NCI-H748 (cell line): ENCODE data around the gene CCDC110.

Source experiments
- DNase-seq: peaks from one replicate; lab custom pipeline; 2025; ENCODE audit not compliant: unreplicated experiment; lab: John Stamatoyannopoulos, UW

CCDC110 gene

DNA sequence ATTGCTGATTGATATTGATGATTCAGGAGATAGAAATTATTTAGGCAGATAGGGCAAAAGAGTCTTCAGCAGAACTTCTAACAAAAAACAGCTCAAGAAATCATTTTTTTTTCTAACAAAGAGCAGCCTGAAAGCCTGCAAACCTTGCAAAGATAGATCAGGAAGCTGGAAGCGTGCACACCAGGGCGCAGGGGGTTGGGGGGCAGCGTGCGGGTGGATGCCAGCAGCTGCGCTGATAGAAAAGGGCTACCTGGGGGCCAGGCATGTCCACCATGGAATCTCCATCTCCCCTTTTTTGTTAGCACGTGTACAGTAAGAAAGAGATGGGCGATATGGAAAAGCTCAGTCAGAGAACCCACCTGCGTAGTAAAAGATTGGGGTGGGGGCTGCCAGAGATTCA lies 1.7 kb upstream of the CCDC110 start:
- DNase-seq = no peak

DNA sequence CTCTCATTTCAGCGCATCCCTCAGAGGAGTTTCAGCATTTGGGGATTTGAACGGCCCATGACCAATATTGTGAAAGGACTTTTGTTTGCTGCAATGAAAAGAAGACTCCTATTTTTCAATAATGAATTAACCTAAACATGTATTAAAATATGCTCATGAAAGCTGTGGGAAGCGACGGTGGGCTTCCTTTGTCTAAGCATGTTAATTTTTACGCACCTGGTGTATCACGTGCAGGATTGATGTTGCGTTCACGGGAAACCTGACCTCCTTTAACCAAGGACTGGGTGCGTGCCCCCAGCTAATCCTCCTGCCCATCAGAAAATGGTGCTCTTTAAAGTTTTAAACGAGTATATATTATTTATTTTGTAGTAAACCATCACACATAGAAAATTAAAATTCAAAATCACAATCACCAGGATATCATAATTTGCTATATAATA lies 590 bp upstream of the CCDC110 start:
- DNase-seq = peak; percentile 42

DNA sequence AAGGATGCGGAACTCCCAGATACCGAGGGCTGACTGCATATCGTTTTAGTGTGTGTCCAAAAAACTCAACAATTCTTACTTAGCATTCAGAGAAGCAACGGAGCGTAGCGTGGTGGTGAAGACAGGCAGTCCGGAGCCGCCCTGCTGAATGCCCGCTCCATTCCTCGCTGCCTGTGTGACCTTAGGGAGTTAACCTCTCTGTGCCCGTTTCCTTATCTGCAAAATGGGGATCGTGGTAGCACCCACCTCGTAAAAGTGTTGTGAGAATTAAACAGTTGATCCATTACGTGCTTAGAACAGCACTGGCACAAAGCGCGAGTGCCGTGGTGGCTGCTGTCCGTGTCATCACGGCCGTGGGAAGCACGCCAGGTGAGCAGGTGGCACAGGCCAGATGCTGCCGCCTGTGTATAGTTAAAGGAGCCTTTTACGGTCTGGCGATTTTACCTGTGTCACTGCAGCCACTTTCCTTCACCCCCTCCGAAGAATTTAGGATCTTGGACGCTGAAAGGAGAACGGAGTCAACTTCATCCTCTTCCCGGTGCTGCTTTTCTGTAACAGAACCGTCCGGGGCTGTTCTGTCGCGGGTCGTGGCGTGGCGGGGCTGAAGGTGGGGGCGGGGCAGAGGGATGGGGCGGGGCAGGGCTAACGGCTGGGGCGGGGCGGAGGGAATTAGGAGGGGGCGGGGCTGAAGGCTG lies 885 bp downstream of the CCDC110 start:
- peak; percentile 69 for DNase-seq

DNA sequence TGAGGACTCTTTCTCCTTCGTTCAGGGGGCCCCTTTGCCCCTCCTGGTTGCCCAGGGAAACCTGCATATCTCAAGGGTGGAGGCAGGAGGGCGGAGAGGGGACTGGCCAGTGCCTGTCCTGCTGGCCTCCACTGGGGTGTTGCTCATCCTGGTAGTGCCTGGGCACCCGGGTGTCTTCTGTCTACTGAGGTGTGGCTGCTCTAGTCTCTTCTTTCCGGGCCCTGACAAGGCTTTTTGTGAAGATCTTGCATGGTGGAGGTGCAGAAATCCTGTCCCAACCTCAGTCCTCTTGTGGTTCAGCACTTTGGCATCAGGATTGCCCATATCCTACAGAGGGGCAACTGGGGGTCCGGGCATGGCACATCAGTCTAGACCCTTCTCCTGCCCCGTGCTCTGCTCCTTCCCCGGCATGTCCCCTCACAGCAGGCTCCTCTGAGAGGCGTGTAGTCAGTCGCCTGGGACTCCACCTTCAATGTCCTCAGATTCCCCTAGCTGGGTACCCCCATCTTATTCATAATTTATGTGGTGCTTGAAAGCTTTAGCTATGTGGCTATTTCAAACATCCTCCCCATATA lies 1.9 kb downstream of the CCDC110 start:
- DNase-seq = no peak

DNA sequence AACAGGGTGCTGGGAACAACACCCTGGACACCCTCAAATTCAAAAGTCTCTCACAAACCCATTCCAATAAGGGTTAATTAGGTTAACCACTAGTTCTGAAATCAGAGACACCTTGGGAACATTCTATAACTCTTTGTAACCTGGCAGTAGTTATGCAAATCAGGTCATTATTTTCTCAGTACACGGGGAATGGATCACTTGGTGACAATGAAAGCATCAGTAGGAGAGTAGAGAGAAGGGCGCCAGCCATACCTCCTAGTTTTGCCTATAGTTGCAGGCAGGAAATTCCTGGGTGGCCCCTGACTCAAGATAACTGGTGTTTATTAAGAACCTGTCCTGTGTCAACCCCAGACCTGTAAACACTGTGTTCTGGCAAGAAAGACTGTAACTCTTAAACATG lies 2.5 kb downstream of the CCDC110 start:
- DNase-seq = no peak

DNA sequence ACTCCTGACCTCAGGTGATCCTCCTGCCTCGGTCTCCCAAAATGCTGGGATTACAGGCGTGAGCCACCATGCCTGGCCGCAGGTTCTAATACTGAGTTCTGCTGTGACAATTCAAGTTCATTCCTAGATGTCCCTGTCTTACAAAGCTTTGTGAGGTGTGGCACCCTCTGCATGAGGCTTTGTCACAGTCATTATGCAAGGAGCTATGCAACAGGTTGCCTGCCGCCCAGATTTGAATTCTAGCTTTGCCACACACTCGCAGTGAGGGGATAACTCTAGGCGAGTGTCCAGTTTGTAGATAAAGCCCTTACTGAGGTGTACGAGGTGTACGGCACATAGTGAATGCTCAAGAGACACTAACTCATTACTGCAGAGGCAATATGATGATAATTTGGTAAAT lies 3.5 kb downstream of the CCDC110 start:
- DNase-seq = no peak

DNA sequence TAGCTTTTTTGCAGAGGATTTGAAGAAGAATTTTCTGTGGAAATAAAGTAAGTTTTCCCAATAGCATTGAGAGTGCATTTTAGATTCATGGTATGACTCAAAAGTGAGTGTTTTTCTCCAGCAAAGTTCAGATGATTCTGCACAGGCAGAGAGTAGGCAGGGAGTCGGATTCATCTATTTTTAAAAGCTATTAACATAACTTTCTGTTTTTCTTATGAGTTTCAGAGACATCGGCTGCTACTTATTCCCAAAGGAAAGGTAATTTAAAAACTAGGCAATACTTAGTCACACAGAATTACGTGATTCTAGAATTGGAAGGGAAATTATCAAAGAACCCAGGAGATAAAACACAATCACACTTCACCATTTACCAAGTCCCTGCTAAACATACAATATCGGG lies 4.4 kb downstream of the CCDC110 start:
- no peak for DNase-seq

DNA sequence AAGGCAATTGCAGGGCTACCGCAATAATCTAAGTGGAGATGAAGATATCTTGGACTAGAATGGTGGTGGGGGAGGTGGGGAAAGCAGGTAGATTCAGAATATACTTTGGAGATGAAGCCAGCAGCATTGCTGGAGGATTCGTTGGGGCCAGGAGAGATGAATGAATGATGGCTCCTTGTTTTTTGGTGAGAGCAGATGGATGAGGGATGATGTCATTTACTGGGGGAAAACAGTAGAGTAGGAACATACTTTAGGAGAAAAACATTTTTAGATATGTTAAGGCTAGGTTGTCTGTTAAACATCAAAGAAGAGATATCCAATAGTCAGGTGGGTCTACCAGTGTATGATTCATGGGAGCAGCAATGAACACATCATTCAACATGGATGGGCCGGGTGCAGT lies 5.8 kb downstream of the CCDC110 start:
- DNase-seq = no peak

DNA sequence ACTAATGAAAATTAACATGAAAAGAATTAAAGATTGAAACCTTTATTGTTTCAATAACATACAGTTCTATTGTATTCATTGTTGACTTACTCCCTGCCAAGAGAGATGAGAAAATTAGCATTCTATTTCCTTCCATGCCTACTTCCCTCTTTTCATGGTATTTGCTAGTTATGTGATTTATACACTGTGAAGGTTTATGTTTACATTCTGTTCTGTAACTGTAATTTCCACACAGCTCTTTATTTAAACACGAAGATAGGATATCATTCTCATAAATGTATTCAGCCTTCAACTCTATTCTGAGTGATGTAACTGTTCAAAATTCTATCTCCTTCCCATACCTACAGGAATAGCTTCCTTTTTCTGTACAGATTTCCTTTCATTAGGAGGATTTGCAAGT lies 6.6 kb downstream of the CCDC110 start:
- DNase-seq = peak; percentile 4

DNA sequence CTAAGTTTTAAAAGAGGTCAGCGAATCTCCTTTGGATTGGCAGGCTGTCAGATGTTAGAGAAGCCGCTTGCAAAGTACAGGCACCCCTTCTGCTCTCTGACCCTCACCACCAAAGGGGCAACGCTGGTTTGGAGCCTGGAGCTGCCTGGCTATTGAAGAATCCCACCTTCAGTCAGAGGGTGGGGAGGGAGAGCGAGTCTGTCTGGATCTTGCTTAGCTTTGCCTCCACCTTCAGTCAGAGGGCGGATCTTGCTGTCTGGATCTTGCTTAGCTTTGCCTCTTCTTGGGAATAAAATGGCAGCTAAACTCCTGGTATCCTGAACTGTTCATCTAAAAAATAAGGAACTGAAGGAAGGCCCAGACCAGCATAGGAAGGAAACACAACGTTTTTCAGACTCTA lies 7.3 kb downstream of the CCDC110 start:
- DNase-seq = no peak

DNA sequence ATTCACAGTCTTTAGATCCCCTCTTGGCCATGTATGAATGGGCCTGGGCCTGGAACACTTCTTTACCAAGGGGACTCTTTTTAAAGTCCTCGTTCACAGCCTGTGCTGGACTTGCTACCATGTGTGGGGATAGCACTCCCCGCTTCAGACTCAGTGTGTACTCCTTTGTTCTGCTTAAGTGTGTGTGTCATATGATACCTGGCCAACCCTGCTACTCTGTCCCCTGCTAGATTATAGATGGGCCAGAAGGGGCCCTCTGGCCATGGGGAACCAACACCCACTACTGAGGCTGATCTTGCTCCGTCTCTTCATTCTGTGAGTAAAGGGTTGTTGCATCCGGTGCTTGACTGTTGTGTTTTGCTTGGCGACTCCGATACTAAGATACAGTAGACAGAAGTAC lies 8.0 kb downstream of the CCDC110 start:
- peak; percentile 27 for DNase-seq

DNA sequence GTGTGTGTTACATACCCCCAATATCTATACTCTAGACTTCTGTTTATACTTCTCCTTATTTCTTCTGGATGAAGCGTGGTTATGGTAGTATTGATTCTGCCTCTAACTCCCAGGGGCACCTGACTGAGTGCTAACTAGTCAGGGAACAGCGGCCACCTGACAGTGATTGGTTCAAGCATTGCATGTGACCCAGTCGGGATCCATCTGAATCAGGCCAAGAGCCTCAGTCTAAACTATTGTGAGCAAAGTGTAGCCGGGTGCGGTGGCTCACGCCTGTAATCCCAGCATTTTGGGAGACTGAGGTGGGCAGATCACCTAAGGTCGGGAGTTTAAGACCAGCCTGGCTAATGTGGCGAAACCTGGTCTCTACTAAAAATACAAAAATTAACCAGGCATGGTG lies 10.0 kb downstream of the CCDC110 start:
- no peak for DNase-seq

DNA sequence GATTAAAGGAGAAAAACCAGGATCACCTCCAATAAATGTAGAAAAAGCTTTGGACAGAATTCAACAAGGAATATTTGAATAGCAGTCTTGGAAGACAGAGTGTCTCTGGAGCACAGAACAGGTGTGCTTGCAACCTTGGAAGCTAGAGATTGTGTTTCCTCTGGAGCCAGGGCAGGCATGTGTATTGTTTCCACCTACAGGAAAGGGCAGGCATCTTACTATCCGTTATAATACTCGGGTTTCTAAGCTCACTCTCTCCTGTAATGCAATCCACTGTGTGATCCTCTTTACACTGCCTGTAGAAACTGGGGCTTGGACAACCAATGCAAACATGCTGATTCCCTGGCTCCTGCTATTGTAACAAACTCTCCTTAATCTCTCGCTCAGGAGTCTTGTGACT lies 14.4 kb downstream of the CCDC110 start:
- DNase-seq = peak; percentile 7

DNA sequence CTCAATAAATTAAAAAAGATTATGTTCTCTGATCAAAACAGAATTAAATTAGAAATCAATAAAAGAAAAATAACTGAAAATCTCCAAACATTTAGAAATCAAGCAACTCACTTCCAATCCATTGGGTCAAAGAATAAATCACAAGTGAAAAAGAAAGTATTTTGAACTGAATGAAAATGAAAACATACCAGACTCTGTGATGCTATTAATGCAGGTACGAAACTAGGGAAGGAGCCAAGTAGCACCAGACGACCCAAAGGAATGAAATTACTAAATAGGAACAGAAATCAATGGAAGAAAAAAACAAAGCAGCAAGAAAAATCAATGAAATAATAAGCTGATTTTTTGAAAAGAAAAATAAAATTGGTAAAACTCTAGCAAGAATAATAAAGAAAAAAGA lies 15.4 kb downstream of the CCDC110 start:
- DNase-seq = no peak

DNA sequence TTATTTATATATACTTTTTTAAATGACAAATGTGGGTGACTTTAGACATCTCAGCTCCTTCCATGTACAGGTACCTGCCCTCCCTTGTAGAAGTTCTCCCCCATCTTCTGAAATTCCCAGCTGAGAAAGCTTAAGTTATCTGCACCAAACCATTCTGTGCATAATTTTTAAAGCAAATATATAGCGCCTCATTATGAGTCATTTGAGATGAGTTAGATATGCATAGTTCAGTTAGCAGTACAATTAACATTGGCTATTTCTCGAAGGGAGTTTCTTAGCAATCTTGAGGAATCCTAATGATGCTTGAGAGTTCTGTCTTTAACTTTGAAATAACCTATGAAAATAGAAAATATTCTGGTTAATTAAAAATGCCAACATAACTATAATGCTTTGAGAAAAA lies 26.3 kb downstream of the CCDC110 start:
- DNase-seq = no peak

DNA sequence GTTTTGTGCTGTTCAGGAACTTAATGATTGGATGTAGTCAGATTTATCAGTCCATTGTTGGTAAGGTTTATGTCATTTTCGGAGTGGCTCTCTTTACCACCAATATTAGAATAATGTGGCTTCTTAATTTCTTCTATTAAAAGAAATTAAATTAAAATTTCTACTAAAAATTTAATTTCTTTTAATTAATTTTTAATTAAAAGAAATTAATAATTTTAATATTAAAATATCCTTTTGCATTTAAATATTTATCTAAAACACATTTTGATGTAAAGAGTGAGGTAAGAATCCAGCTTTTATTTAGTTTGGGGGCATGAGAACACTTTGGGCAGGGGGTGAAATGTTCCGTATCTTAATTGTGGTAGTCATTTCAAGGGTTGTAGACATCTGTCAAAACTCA lies 30.1 kb downstream of the CCDC110 start:
- no peak for DNase-seq

DNA sequence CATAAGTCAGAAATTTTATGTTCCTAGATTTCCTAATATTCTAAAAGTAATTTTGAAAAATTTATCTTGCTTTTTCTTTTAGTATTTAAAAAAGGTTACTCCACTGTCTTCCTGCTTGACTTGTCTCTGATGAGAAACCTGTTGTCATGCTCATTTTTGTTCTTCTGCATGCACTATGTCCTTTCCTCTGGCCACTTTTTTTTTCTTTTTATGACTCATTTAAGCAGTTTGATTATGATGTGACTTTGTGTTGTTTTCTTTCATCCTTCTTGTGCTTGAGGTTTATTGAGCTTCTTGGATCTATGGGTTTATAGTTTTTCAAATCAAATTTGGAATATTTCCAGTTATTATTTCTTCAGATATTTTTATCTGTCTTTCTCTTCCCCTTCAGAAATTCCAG lies 33.7 kb downstream of the CCDC110 start:
- no peak for DNase-seq

DNA sequence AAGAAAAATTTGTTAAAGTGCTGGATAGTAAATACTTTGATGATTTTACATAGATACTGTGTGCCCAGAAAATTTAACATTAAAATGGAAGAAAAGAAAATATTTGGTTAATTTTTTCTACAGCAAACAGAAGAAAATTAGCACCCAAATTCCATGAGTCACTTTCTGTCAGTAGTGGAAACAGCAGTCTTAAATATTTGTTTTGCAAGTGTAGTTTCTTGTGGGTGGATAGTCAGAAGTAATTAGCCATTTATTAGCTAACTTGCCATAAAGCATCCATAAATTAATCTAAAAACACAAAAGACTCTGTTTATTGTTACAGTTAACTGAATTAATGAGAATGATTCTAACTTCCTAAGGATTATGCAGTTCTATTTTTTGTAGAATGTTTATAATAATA lies 36.1 kb downstream of the CCDC110 start:
- no peak for DNase-seq

DNA sequence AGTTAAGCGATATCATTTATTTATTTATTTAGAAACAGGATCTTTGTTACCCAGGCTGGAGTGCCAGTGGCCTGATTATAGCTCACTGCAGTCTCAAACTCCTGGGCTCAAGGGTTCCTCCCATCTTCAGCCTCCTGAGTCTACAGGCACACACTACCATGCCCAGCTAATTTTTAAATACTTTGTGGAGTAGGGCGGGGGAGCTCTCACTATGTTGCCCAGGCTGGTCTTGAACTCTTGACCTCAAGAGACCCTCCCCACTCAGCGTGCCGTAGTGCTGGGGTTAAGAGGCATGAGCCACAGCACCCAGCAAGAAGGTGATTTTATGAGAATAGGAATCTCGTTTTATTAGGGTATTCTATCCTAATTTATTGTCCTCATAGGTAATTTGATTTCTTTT lies 41.9 kb downstream of the CCDC110 start:
- DNase-seq = no peak

DNA sequence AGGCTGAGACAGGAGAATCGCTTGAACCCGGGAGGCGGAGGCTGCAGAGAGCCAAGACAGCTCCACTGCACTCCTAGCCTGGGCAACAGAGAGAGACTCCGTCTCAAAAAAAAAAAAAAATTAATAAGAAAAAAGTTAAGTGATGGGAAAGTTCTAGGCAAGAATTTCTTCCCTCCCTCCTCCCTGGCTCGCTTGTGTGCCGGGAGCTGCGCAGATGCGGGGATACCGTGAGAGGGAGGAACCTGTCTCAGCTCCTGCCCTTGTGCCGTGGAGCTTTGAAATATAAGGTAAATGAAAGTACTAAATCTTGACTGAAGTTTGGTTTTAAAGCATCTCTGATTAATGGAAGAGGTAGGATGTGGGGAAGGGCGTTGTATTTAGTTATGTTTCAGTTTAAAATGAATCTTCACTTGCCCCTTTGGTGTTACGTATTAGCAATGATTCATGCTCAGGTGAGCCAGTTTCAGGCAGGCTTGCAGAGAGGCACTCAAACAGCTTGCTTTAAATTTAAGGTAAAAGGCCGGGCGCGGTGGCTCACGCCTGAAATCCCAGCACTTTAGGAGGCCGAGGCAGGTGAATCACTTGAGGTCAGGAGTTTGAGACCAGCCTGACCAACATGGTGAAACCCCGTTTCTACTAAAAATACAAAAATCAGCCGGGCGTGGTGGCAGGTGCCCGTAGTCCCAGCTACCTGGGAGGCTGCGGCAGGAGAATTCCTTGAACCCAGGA lies 44.4 kb downstream of the CCDC110 start:
- no peak for DNase-seq

DNA sequence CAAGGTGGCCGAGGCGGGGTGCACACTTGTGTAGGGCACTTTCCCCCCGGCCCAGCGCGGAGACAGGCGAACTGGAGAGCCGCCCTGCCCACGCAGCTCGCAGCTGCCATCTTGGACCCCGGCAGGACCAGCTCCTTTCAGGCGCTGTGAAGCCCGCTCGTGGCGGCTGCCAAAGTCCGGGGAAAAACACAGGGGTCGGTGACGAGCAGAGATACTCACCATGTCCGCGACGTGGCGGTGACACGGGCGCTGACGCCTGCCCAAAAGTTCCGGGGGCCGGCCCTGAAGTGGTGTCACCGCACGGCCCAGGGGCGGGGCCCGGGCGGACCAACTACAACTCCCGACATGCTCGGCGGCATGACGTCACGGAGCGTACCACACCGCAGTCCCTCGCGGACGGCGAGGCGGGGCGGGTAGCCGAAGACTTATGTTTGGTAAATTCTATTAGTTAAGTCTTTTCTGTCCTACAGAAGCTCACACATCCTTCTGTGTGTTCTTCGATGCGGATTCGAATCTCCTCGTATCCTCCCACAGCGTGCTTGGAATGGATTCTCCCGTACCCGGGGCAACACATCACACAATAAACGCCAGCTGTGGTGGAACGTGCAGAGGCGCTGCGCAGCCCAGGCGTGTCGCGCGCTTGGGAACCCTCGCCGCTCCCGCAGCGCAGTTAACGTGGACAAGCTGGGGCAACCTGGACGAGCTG lies 45.7 kb downstream of the CCDC110 start, which contains the start of gene UFSP2:
UFSP2 (minus strand) TSS at position 318 of the 706 bp plus-strand sequence; CDS start at position 222, 96 bp downstream.
- peak; percentile 87 for DNase-seq
